GM21825 (cell line): ENCODE measurements around the gene RRBP1.
A peak's percentile ranks its signal among the peaks of the same experiment; 100 is the strongest.

Experiments
- ATAC-seq: cut with Tn5 transposase; IDR thresholded peaks from one replicate; pipeline ENCODE4 v1.9.1; 2021; ENCODE audit warnings: mild to moderate bottlenecking, moderate library complexity; ENCODE audit not compliant: unreplicated experiment

RRBP1 gene, protein sequence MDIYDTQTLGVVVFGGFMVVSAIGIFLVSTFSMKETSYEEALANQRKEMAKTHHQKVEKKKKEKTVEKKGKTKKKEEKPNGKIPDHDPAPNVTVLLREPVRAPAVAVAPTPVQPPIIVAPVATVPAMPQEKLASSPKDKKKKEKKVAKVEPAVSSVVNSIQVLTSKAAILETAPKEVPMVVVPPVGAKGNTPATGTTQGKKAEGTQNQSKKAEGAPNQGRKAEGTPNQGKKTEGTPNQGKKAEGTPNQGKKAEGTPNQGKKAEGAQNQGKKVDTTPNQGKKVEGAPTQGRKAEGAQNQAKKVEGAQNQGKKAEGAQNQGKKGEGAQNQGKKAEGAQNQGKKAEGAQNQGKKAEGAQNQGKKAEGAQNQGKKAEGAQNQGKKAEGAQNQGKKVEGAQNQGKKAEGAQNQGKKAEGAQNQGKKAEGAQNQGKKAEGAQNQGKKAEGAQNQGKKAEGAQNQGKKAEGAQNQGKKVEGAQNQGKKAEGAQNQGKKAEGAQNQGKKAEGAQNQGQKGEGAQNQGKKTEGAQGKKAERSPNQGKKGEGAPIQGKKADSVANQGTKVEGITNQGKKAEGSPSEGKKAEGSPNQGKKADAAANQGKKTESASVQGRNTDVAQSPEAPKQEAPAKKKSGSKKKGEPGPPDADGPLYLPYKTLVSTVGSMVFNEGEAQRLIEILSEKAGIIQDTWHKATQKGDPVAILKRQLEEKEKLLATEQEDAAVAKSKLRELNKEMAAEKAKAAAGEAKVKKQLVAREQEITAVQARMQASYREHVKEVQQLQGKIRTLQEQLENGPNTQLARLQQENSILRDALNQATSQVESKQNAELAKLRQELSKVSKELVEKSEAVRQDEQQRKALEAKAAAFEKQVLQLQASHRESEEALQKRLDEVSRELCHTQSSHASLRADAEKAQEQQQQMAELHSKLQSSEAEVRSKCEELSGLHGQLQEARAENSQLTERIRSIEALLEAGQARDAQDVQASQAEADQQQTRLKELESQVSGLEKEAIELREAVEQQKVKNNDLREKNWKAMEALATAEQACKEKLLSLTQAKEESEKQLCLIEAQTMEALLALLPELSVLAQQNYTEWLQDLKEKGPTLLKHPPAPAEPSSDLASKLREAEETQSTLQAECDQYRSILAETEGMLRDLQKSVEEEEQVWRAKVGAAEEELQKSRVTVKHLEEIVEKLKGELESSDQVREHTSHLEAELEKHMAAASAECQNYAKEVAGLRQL (N-terminal part only)

DNA sequence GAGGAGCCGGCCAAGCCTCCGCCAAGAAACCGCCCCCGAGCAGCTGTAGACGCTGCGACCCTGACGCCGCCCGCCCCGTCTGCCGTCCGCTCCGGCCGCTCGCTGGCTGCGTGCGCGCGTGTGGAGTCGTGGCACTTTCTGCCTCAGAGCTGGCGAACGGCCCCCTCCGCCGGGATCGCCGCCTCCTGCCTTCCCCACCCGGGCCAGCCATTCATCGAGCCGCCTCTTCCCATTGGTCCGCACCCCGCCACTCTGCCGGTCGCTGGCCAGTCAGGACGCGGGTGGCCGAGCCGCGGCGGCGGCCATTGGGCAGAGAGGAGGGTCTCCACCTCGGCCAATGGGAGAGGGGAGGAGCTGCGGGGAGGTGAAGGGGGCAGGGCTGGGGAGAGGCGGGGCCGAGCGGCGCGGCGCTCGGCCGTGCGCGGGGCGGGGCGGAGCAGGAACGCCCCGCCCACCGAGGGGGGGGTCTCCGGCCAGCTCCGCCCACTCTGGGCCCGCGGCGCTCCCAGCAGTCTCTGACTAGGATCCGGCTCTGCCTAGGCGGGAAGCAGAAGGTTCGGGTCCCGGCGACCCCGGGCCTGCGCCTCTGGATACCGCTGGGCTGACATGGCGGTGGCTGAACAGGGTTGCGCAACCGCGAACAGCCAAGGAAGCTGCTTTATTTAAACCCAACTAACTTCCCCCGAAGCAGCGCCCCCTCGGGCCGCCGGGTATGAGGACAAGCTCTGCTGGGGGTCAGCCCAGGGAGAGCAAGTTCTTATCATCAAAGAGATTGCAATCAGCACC is at the start of gene RRBP1:
Gene RRBP1 (minus strand): TSS at position 140 of the 786 bp plus-strand sequence. CDS start 21,735 bp downstream, outside the sequence.
- ATAC-seq: peak; percentile 91

DNA sequence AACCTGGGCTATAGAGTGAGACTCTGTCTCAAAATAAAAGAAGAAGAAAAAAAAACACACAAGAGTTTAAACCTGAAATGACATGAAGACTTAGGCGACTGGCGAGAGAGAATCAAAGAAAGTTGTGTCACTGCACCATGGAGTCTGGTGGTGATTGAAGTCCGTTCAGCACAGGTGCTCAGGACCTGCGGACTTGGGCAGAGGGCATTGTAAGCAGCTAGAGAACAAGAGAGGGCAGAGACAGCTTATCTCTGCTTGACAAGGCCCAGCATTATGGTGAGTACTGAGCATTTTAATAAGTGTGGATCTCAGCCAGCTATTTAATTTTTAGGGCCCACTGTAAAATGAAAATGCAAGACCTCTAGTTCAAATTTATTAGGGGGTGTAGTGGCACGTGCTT is 49.2 kb upstream of the RRBP1 start:
- ATAC-seq: no peak

DNA sequence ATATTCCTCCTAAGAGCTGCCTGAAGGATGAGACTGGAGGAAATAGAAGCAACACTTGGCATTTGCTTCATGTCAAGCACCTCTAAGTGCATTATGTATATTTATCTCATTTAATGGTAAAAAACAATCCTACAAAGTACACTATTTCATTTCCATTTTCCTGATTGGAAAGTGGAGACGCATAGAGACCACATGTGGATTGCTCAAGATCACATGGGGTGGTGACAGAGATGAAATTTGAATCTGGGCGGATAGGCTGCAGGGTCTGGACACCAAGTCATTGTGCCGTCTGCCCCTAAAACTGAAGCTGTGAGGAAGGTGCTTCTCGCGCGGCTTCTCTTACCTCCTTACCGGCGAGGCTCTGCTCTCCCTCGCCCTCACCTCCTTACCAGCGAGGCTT is 48.0 kb upstream of the RRBP1 start:
- ATAC-seq: no peak

DNA sequence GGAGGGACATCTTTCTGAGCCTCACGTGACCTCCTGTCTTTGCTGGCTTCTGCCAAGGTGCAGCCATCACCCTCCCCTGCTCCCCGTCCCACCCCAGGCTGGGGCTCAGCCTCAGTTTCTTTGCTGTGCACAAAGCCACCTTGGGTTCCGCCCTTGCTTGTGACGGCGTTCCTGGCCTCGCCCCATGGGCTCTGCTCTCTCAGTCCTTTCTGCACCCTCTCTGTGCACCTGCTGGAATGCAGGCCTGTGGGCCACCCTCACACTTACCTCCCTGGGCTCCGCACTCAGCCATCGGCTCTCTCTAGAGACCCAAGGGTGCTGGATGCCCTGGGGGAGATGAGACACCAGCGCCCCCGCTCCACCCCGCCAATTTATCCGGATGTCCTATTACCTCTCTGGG is 46.0 kb upstream of the RRBP1 start:
- ATAC-seq: no peak

DNA sequence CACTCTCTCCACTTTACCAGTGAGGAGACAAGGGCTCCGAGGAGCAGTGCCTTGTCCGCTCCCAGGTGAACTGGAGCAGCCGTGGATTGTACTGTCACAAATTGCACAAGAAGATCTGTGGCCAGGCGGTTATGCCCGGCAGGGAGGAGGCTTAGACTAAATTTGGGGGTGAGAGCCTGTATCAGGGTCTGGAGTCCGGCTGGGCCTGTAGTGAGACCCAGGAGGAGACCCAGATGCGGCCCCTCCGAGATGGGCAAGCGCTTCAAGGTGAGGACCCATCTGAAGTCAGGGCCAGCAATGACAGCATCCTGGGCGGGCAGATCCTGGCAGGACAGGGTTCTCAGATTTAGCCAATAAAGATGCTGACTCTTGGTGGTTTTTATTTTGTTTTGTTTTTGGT is 45.3 kb upstream of the RRBP1 start:
- ATAC-seq: no peak

DNA sequence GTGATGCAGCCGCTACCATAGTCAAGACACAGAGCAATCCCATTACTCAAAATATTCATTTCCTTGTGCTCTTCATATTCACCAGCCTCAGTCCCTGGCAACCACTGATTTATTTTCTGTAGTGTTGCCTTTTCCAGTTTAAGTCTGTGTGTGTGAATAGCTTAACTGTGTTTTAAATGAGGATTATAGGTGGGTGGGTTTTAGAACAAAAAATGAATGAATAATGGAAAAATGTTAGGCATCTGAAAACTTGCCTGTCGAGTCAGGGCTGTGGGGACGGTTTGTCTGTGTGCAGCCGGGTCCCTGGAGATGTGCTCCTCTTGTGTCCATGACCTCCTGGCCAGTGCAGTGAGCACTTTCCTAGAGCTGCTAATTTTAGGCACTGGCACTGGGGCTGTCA is 44.9 kb upstream of the RRBP1 start:
- ATAC-seq: no peak

DNA sequence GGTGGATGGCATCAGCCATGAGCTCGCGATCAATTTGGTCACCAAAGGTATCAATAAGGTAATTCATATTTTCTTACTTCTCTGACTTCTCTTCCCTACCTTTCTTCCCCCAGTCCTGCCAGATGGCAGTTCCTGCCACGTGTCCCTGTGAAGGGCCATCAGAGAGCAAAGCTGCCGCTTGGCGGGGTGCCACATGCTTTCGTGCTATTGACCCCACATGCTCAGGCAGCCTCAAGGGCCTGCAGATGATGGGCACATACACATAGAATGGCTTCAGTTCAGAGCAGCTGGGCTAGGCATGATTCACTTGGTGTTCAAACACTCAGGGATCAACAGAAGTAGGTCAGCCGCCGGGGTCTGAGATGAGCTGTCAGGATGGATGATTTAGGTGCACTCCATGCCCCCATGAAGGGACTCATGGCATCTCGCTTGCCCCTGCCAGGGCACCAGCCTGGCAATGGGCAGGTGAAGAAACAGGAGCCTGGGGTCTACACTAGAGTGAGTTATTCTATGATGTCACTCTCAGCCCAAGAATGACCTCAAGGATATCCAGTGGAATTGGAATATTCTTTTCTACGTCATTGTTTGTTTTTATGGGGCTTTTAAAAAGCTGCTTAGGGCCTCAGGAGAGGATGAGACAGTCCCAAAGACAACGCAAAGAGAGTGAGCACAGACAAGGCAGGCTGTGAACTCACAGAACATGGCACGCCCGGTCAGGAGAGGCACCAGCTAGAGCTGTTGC is 43.2 kb upstream of the RRBP1 start:
- ATAC-seq: no peak

DNA sequence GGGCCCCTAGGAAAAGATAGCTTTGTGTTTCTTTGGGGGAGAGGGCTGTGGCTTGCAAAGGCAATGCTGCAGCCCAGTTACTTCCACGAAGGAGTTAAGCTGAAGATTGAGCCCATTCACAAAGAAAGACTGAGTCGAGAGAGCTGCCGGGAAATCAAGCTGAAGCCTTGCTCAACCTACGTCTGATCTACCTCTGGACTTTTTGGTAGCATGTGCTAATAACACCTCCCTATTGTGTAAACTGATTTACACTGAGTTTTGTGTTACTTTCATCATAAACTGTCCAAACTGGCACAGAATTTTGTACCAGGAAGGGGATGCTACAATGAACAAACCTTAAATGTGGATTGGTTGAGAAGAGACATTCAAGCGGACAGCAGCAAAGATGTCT is 41.3 kb upstream of the RRBP1 start:
- no peak for ATAC-seq

DNA sequence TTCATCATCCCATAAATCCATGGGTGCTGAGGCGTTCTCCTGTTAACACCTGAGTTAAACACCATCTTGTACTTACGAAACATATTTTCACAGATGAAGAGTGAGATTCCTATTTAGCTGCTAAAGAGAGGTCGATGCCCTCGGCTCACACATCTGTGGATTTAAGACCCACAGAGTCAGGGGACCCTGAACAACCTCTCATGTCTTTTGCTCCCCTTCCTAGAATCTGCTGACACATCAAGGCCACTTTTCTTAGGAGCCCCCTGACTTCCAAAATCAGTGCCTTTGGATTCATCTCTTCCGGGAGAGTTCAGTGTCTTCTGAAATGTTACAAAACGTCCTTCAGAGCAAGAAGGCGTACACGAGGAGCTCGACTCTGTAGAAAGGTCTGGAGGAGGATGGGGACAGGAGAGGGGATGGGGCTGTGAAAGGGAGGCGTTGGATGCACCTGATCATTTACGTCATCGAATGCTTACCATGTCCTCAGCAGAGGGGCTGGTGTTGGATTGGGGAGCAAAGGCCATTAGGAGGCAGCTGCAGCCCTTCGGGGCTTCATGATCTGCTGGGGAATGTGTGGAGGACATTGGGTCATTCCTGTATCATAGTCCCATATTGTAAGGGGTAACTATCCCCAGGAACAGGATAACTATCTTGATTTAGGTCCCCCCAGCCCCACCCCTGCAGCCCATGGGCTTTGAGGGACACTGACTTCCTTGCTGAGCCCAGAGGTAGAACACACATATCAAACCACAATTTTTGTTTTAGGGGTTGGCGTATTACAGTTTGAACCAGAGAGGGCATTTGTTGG is 40.7 kb upstream of the RRBP1 start:
- no peak for ATAC-seq

DNA sequence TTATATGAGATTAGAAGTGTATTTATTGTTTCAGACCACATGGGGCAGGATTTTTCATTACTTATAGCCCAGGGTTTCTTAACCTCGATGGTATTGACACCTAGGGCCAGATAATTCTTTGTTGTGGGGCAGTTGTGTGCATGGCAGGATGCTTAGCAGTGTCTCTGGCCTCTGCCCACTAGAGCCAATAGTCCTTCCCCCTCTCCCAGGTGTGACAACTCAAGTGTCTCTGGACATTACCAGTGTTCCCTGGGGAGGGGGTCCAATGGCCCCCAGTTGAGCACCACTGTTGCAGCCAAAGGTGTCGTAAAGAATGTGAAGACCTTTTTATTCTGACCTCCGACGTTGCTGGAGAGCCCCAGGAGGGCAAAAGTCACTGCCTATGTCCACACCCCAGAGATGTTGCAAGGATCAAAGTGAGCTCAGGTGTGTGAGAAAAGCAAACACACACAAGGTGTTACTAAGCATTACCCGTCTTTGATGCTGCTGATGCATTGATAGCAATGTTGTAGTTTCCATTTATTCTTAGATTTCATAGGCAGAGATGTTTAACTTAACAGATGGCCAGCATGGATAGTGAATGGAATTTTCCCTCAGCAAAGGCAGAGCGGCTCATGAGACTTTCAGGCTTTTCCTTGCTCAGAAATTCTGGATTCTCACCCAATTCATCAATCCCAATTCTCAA is 39.9 kb upstream of the RRBP1 start:
- no peak for ATAC-seq

DNA sequence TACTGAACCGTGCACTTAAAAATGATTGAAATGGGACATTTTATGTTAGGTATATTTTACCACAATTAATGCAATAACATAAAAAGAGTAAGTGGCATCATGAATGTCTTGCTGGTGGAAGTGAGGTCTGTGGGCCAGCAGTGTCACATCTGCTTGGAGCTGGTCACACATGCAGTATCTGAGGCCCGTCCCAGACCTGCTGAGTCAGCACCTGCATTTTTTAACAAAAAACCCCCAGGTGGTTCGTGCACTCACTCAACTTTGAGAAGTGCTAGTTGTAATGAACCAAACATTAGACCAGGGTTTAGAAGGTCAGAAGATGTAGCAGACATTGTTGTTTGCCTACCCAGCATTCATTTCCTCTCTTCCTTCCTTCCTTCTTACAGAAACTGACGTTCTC is 38.7 kb upstream of the RRBP1 start:
- ATAC-seq: no peak

DNA sequence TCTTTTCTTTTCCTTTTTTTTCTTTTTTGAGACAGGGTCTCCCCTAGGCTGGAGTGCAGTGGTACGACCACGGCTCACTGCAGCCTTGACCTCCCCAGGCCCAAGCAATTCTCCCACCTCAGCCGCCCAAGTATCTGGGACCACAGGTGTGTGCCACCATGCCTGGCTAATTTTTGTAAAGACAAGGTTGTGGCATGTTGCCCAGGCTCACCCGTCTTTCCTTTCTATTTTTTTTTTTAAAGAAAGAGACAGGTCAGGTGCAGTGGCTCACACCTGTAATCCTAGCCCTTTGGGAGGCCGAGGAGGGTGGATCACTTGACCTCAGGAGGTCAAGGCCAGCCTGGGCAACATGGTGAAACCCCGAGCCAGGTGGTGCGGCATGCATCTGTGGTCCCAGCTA is 34.3 kb upstream of the RRBP1 start:
- no peak for ATAC-seq

DNA sequence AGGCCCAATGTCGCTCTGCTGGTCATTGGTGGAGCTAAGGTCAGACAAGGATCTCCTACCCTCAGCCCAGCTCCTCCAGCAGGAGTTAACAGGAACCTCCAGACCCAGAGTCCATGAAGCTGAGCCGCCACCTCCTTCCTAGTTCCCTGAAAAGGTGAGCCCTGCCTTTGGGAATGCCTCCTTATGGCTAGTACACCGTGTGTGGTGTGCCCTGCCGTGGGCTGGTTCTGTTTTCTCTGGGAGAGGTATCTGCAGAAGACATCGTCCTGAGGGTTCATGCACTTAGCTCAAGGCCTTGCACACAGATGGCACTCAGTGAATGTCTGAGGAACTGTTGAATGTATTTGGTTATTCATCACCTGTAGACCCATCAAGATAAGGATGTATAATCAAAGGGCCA is 33.0 kb upstream of the RRBP1 start:
- no peak for ATAC-seq

DNA sequence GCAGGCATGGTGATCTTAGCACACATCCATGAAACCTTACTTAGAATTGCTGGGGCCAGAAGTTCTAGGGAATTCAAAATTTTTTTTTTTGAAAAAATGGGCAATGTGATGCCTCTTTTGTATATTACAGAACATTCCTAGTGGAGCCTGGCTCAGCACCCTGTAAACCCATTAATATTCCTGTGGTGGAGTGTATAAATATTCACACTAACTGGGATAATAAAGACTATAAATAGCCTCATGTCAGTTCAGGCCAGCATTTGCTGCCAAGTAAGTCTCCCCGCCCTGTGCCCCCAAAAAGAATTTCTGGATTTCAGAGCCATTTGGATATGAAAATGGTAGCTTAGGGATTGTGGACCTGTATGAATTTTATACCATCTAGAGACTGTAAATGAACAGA is 32.6 kb upstream of the RRBP1 start:
- ATAC-seq: no peak

DNA sequence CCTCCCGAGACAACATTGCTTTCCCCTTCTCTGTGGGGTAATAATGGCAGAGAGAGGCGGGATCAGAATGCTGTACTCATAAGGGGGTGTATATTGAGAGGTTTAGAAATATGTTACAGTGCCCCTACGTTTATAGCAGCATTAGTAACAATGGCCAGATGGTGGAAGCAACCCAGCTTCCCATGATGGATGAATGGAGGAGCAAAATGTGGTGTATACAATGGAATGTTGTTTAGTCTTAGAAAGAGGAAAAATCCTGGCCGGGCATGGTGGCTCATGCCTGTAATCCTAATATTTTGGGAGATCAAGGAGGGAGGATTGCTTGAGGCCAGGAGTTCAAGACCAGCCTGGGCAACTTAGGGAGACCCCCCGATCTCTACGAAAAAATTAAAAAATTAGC is 30.7 kb upstream of the RRBP1 start:
- no peak for ATAC-seq

DNA sequence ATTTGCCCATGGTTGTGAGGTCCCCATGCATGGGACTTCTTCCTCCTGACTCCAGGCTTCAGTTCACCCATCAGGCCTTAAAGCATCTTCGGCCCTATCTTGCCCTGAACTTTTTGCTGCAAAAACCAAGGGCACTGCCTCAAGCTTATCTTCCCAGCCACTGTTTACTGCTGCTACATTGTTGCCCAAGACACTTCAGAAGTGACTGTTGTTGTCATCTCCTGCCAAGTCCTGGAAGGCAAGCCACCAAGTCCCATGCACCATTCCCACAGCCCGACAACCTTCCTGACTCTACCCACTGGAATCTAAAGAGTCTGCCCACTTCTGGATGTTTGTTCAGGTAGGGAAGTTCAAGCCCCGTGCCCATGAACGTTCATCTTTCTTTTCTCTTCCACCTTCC is 30.2 kb upstream of the RRBP1 start:
- ATAC-seq: no peak

DNA sequence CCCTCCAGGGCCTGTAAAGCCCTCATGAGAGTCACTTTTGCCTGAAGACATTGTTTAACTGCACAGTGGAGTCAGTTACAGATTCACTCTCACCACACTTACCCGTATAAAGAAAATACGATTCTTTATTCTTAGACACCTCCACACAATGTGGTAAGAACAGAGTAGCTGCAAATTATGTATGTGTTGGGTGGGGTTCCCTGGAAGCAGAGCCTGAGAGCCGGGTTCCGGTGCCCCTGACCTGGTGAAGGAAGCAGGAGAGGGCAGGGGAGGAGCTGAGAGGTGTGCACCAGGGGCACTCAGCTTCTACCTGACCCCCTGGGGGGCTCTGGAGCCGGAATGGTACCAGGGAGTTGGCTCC is 29.2 kb upstream of the RRBP1 start:
- no peak for ATAC-seq

DNA sequence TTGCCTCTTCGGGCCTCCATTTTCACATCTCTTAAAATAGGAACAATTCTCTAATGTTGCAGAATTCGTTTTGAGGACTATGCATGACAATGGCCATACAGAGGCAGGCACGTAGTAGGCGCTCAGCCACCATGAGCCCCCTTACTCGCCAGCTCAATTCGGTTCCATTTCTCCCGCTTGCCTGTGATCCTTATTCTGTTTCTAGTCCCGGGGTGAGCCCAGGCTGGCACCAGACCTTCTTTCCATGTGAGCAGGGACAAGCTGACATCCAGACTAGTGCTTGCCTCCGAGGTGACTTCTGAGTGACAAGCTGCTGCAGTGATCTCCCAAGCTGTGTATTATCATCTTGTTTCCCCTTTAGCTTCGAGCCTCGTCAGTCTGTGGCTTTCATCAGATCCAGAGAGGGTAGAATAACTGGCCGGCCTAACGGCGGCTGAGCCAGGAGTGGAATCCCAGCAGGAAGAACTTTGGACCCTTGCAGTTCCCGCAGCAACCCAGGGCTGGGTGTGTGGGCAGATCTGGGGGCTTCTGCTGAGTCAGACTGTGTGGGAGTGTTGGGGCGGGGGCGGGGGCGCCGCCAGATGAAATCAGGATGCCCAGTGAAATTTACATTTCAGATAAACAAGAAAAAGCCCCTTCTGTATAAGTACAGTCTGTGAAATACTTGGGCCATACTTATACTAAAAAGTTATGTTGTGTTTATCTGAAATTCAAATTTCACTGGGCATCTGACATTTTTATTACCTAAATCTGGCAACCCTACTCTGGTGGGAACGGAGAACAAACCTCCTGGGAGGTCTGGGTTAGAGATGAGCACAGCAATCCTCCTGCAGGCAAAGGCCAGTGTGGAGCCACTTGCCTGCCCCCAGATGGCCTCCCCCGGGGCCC is 28.6 kb upstream of the RRBP1 start:
- ATAC-seq: no peak
